Stimulated activated CD4-positive, alpha-beta T cell treated with anti-CD3 and anti-CD28 coated beads, Interleukin-4, amount 100 ng/mL, for 4 hours (primary cell): Measurements from ENCODE around the gene PREX1.
"Not testable (repeated sequence)": the region's sequence is repeated elsewhere in the genome, so short reads cannot be mapped to it uniquely, and the experiment has no call there.

Experiments
- DNase-seq, 2 experiments: peaks; one replicate each; pipeline ENCODE4 v3.0.0-alpha.2; 2020

The PREX1 gene

DNA sequence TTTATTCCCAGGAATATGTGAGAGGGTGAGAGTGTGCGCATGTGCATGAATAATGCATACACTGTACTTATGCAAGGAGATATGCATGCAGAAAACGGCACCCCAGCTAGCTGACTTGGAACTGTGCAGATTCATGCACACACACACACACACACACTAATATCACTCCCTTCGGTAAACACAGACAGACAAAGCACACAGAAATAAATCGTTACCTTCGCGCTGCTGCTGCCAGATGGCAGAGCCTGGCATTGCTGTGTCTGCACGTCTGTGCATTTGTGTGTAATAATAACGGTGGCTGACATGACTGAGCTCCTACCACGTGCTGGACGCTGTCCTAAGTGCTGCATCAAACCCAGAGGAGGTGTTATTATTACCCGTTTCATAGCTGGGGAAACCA lies 36.8 kb downstream of the PREX1 start:
- no peak for DNase-seq

DNA sequence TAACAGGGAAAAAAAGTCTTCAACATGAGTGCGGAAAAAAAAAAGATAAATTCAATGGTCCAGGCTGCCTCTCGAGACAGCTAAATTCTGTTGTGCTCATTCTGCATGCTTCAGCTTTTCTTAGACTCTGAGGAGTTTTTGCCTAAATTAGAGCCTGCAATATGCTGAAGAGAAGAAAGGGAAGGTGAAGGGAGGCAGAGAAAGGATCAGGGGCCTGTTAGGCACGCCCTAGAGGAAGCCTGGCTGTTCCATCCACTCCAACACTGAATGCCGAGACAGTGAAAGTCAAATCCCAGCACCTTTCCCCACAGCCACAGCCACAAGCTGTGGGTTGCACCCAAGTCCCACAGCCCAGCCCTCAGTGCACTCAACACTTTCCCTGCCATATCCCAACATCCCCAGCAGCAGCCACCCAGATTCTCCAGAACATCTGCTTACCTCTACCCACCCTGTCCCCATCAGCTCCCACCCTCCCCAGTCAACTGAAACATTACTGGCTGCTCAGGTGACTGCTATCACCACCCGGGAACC lies 37.3 kb downstream of the PREX1 start:
- DNase-seq, result no peak

DNA sequence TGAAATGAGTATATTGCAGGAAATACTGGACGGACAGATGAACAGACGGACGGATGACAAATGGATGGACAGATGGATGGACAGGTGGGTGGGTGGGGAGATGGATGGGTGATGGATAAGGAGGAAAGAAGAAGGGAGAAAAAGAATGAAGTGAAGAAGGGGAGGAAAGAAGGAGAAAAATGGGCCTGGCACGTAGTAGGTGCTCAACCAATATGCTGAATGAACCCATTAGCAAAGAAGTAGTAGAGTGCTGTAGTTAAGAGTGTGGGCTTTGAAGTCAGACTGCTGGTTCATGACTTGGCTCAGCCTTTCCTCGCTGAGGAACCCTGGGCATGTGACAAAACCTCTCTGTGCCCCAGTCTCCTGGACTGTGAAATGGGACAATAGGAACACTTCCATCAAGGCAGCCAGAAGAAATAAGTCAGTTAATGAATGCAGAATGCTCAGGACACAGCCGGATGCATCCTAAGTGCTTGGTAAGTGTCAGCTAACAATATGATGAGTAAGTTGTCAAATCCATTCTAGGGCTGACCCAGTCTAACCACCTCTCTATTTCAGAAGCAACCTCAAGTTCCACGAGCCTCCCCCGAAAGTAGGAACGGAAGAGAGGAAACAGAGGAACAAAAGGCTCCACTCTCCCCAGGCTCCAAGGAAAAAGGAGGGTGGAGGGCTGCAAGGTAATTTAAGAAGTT lies 37.9 kb downstream of the PREX1 start:
- no peak for DNase-seq

DNA sequence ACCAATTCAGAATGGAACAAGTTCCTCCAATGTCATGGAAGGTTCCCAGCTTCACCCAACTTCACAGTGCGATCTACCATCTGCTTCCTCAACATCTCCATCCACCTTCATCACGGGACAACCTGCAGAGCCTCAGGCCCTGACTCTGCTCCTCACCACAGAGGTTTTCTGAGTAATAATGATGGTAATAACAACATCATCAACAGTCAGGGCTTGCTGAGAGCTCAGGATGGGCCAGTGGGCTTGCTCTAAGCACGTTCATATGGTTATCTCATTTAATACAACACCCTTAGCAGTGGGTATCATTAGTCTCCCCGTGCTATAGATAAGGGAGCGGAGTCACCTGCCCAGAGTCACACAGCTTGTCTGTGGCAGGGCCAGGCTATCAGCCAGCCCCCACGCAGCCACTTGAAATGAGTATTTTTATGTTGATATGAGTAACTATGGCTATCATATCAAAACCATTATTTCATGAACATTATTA lies 38.6 kb downstream of the PREX1 start:
- DNase-seq, result no peak

DNA sequence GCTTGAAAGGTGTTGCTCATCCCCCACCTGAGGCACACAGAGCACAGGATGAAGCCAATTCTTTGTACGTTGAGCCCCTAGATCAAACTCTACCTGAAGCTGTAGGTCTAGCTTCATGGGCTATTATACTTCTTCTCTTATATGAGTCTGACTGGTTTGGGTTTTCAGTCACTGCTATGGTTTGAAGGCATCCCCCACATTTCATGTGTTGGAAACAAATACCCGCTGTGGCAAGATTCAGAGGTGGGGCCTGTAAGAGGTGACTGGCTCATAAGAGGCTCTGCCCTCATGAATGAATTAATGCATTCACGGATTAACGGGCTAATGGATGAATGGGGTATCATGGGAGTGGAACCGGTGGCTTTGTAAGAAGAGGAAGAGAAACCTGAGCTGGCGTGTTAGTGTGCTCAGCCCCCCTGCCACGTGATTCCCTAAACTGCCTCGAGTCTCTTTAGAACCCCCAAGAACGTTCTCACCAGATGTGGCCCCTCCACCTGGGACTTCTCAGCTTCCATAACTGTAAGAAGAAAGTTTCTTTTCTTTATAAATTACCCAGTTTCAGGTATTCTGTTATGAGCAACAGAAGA lies 39.2 kb downstream of the PREX1 start:
- no peak for DNase-seq

DNA sequence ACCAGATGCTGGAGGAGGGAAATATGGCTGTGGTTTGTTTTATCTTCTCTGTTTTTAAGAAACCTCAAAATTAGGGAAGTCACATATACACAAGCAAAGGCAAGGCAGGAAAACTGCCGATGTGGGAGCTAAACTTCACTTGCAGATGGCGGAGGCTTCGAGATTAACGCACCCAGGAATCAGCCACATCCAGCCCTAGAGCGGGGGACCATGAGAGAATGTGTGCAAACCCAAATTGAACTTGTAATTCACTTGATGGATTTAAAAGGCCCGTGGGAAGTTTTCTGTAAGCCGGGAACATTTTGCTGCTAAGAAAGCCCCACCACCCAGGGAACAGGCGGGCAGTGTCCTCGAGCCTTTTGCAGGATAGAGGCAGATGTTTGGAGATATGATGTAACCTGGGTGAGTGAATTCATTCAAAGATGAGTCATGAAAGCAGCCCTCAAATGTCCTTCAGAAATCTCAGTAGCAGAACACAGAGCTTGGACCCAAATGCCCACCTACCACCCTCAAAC lies 39.9 kb downstream of the PREX1 start:
- DNase-seq, result no peak

DNA sequence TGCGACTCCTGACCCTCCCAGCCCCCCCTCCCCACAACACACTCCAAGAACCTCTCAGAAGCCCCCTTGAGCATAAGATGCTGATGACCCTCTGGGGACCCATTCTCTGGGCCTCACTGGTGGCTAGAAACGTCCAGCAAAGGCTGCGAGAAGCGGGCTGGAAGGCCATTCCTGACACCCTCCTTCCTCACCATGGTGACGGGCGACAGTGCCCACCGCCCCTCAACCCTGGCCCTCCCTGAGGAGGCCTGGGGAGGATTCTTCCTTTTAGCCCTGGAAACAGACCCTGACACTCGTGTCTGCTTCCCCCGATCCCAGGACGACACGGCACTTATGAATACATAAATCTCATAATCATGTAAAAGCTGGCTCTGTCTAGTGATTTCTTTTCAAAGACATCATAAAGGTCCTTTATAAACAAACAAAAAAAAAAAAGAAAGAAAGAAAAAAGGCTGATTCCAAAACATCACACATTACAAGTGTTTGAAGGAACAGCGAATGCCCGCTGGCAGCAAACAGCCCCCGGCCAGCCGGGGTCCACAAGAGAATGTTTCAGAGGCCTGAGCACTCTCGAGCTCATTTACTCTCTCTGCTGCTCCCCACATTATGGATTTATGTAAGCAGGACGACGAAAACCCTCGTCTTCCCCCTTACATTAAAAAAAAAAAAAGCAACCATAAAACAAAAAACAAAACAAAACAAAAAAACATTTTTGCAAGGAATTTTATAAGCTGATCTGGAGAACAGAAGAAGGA lies 40.7 kb downstream of the PREX1 start:
- DNase-seq, result no peak

DNA sequence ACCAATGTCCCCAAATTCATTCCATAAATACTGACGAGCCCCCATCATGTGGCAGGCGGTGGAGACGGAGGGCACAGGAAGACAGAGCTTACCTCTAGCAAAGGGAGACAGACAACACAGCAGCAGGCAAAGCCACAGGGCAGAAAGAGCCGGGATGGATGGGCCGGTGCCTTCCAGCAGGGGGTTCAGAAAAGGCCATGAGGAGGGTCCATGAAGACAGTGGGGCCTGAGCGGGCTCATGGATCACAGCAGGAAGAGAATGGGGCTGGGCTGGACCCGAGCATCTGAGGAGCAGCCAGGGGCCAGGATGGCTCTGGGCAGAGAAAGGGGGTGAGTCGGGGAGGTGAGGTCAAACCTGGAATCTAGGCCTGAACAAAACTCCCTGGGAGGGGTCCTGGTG lies 42.0 kb downstream of the PREX1 start:
- DNase-seq, result no peak

DNA sequence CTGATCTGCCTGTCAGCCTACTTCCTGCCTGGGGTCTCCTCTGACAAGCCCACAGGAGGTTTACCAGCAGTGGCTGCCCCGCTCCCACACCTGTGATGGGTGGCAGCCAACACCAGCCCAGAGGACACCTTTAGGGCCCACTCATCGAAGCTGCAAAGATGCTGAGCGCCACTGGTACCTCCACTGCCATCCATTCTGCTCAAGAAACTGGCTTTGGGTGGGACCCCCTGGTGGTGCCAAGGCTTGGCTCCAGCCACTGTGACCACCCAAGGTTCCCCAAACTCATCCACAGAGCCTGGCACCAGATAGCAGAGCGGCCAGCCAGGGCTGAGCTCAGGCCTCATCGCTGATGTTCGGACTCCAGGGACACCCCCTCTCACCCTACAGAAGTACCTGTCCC lies 42.5 kb downstream of the PREX1 start:
- DNase-seq, result no peak

DNA sequence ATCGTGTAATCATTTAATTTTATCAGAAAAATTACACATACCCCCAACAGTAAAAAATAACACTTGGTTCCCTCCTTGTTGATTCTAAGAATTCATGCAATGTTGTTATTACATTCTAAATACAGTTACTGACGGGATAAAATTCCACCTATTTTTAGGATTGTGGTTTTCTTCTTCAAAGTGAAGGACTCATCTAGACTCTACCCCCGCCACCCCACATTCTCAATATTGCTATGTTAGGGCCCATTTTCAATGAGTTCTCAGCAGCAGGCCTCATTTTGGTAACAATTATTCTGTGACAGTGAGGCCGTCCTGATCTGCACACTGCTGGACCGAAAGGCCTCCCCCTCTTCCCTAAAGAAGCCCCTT lies 43.5 kb downstream of the PREX1 start:
- DNase-seq, result no peak

DNA sequence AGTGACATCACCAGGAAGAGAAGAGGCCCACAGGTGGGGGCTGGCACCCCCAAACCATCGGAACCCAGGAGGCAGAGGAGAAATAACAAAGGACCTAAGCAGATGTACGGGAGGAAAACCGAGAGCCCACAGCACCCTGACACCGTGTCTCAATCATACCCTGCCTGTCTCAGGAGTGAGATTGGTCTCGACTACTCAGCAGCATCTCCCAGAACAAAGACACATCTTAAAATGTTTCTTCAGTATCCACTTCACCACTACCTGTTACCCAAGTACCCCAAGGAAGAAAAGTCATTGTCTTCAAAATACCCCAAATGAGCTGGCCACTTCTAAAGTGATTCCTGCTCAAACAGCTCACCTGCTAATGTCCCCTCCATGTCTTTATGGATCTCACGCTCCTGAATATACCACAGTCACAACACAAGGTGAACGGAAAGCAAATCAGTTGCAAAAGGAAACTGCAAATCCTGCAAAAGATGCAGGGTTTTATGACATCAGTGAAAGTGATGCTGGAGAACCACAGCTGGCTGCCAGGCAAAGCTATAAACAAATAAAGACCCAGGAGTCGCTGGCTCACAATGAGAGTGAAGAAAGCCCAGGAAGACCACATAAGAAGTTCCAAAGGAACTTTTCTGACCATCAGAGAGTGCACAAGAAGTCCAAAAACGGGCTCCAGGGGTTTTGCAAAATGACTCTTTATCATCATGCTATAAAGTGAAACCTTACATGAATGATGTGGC lies 44.1 kb downstream of the PREX1 start:
- DNase-seq, result no peak

DNA sequence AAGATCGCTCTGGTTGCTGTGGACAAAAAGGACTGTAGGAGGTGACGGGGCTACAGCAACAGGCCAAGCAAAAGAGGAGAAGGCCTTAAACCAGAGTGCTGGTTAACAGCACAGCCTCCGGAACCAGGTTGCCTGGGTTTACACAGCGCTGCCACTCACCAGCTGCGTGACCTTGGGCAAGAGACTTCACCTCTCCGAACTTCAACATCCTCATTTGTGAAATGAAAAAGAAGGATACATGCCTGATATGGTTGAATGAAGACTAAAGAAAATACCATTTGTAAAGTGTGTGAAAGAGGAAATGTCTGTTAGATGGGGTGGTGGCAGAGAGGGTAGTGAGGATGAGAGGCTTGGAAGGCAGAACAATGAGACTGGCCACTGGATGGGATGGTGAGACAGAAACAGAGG lies 44.9 kb downstream of the PREX1 start:
- no peak for DNase-seq

DNA sequence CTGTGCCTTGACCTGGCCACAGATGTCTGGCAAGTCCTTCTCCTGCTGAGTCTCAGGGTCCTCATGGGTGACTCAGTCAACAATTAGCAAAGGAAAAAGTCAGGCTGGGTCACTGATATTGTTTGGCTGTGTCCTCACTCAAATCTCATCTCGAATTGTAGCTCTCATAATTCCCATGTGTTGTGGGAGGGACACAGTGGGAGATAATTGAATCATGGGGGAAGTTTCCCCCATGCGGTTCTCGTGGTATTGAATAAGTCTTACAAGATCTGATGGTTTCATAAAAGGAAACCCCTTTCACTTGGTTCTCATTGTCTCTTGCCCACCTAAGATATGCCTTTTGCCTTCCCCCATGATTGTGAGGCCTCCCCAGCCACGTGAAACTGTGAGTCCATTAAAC lies 45.7 kb downstream of the PREX1 start:
- no peak for DNase-seq

DNA sequence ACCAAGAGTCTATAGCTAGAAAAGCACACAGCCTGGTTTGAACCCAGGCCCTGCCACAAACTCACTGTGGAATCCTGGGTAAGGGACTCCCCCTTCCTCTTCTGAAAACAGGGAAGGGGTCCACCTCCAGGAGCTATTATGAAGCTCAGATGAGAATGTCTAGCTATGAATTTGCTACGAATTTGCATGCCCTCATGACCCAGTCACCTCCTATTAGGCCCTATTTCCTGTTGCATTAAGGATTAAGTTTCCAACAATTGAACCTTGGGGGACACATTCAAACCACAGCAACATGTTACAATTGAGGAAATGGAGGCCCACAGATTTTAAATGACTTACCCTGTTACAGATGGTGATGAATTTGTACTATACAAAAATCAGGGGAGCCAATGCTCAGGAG lies 46.2 kb downstream of the PREX1 start:
- no peak for DNase-seq

DNA sequence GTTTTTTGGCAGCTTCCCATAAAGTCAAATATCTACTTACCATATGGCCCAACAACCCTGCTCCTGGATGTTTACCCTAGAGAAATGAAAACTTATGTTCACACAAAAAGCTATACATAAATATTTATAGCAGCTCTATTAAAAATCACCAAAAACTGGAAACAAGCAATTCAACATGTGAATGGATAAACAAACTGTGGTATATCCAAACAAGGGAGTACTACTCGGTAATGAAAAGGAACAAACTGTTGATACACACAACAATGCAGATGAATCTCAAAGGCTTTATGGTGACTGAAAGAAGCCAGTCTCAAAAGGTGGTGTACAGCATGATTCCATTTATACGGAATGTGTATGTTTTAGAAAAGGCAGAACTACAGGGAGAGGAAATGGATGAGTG lies 48.4 kb downstream of the PREX1 start:
- no peak for DNase-seq

DNA sequence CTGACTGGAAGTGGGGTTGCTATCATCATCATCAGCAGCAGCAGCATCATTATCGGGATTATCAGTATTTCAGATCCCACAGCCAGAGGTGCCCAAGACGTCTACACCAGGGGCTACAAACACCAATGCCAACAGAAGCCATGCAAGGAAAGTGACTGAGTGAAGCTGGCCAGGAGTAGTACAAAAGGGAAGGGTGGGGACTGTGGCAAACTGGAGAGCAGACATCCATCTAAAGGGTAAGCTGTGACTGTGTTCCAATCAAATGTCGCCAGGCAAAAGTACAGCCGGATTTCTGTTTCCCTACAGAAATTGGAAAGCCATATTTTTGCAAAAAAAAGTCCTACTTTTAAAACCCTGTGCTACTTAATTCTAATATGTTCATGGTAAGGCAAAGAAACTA lies 50.0 kb downstream of the PREX1 start:
- DNase-seq, result no peak

DNA sequence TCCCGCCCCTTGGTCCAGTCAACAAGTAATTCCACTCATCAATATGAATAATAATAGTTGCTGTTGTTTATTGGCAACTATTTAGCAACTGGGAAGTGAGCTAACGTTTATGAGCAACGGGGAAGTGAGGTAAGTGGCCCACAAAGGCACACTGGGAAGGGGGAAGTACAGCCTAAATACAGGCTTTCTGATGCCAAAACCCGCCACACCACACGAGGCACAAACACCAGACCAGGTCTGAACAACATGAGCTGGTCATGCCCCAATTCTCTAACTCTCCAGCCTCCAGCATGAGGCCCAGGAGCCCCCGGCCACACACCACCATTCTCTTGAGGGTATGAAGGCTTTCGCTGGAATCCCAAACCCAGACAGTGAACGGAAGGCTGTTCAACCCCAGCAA lies 50.8 kb downstream of the PREX1 start:
- DNase-seq, result no peak

DNA sequence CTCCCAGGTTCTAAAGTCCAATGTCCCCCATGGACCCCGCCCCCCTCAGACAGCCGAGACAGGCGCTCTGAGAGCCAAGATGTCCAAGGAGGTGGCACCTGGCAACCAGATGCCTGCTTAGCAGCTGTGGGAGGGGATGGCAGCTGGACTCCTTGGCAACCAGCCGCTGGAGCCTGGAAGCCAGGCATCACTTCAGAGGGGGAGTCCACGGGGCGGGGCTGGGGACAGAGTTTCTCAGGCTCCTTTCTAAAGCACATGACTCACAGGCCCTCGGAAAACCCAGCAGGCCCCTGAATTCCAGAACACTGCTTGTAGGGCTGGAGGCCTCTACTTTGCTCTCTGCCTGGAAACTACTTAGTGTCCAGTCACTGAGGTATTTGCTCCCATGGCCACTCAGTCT lies 51.5 kb downstream of the PREX1 start:
- DNase-seq, result no peak

DNA sequence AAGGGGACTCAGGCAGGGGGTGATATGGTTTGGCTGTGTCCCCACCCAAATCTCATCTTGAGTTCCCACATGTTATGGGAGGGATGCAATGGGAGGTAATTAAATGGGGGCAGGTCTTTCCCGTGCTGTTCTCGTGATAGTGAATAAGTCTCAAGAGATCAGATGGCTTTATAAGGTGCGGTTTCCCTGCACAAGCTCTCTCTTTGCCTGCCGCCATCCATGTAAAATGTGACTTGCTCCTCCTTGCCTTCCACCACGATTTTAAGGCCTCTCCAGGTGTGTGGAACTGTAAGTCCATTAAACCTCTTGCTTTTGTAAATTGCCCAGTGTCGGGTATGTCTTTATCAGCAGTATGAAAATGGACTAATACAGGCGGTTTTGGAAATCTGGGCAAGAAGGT lies 52.3 kb downstream of the PREX1 start:
- DNase-seq, result not testable (repeated sequence)

DNA sequence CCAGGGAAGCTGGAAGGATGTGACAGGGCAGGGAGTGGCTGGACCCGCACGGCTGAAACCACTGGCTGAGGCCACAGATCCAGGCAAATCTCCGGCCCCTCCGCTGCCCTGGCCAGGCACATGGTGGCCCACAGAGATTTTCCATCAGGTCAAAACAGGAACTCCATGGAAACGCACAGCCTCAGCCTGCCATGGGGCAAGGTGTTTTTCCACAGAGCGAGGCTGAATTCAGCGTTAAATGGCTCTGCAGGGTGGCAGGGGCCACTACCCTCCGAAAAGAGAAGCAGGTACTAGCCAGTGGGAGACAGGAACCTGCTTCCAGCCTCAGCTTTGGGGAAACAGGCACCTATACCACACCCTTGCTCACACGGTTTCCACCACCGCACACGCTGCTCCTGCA lies 53.1 kb downstream of the PREX1 start:
- no peak for DNase-seq

DNA sequence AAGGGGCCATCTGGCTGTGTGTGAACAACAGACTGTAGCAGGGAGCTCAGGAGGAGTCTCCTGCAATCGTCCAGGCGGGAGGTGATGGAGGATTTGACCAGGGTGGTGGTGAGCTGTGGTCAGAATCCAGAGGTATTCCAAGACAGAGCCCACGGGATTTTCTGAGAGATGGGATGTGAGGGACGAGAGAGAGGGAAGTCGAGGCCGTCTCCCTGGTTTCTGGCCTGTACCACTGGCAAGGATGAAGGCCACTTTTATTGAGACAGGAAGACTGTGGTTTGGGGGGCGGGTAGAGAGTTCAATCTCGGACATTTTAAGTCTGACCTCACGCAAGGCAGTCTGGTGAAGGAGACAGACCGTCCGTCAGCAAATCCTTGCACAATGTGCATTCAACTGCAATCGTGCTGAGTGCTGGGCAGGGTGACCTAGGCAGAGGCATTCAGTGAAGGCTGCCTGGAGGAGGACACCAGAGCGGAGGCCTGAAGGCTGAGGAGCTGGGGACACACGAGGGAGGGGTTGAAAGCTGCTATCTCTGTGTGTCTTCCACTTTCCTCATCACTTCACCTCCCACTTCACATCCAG lies 53.9 kb downstream of the PREX1 start:
- no peak for DNase-seq

DNA sequence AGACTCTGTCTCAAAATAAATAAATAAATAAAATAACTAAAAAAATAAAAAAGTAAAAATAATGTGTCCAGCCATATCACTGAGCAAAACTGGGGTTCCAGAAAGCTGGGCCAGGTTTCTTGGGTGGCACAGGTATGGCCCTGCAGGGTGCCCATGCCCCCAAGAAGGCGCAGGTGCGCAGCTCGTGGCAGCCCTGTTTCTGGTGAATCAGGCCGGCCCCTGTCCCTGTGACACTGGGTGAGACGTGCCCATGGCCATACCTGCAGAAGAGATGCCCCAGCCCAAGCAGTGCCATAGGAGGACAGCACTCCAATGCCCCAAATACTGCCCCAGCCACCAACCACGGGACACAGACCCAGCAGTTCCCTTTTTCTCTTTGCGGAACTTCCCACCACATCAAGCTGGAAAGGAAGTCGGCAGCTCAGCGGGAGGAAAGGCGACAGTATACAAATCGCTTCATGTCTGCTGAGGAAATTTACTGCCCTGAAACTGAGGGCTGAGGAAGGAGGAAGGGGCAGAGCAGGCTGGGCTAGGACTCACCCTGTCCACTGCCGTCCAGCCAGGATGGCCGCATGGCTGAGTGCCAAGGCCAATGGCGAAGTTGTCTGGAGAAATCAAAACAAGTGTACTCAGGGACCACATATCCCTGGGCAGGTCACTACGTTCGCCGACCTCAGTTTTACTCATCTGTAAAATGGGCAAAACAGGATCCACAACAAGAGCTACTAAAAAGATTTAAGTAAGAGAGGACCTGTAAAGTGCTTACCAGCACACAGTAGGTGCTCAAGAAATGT lies 55.4 kb downstream of the PREX1 start:
- no peak for DNase-seq
